GM23338 (cell line): ENCODE results near the gene UBR2. TPM values are rescaled to one million over a fixed set of nuclear protein-coding genes. Genes with fewer than 3 reads are reported as not detected.

ENCODE experiments used
- ATAC-seq: fragments of 200-7000 bp; cut with Tn5 transposase; 3 replicates; pipeline ENCODE4 v1.9.1; 2020
- DNase-seq: peaks from one replicate; pipeline ENCODE4 v3.0.0-alpha.2; 2015; ENCODE audit warnings: low spot score
- H2AFZ ChIP-seq: fragments of 200-600 bp; sonication (generic); 2 replicates; pipeline ENCODE4 v1.8.0; 2016; ENCODE audit warnings: antibody characterized with exemption, mild to moderate bottlenecking, moderate library complexity
- H3F3A ChIP-seq: fragments of 200-600 bp; sonication (generic); replicated peaks from 2 replicates; pipeline ENCODE4 v1.8.0; 2017; ENCODE audit warnings: antibody characterized with exemption, mixed run types, low read depth
- H3K27ac ChIP-seq: fragments of 200-600 bp; sonication (generic); 2 replicates; pipeline ENCODE4 v1.6.1; 2016; ENCODE audit warnings: low read depth
- H3K27me3 ChIP-seq: fragments of 200-600 bp; sonication (generic); 2 replicates; pipeline ENCODE4 v1.8.0; 2016; ENCODE audit warnings: mild to moderate bottlenecking, mixed run types, moderate library complexity; ENCODE audit not compliant: insufficient read depth
- H3K36me3 ChIP-seq: fragments of 200-600 bp; sonication (generic); 2 replicates; pipeline ENCODE4 v1.8.0; 2016; ENCODE audit warnings: mild to moderate bottlenecking; ENCODE audit not compliant: insufficient read depth
- H3K4me1 ChIP-seq: fragments of 200-600 bp; sonication (generic); 2 replicates; pipeline ENCODE4 v1.8.0; 2016; ENCODE audit warnings: mild to moderate bottlenecking, moderate library complexity; ENCODE audit not compliant: insufficient read depth
- H3K4me2 ChIP-seq: fragments of 200-600 bp; sonication (generic); 2 replicates; pipeline ENCODE4 v1.7.1; 2017; ENCODE audit warnings: mixed run types
- H3K4me3 ChIP-seq: fragments of 200-600 bp; sonication (generic); 2 replicates; pipeline ENCODE4 v1.6.1; 2016; ENCODE audit warnings: mixed run types
- H3K79me2 ChIP-seq: fragments of 200-600 bp; sonication (generic); replicated peaks from 2 replicates; pipeline ENCODE4 v1.8.0; 2017; ENCODE audit warnings: mild to moderate bottlenecking; ENCODE audit not compliant: insufficient read depth
- H3K9me2 ChIP-seq: fragments of 200-600 bp; sonication (generic); 2 replicates; pipeline ENCODE4 v1.8.0; 2017; ENCODE audit not compliant: insufficient read depth
- H4K20me1 ChIP-seq: fragments of 200-600 bp; sonication (generic); replicated peaks from 2 replicates; pipeline ENCODE4 v1.8.0; 2017; ENCODE audit warnings: mild to moderate bottlenecking; ENCODE audit not compliant: insufficient read depth
- H3K27ac Mint-ChIP-seq: 2 replicates; pipeline ENCODE4 v1.8.0; 2020; ENCODE audit warnings: inconsistent platforms, mild to moderate bottlenecking, moderate library complexity, mixed read lengths
- H3K27me3 Mint-ChIP-seq: 3 replicates; pipeline ENCODE4 v1.8.0; 2022; ENCODE audit warnings: low read depth, mild to moderate bottlenecking, moderate library complexity, mixed read lengths, inconsistent platforms; ENCODE audit not compliant: insufficient read depth, poor library complexity
- H3K36me3 Mint-ChIP-seq: 3 replicates; pipeline ENCODE4 v1.8.0; 2021; ENCODE audit warnings: low read depth, mild to moderate bottlenecking, inconsistent platforms, moderate library complexity, mixed read lengths
- H3K4me1 Mint-ChIP-seq: 3 replicates; pipeline ENCODE4 v1.8.0; 2020; ENCODE audit warnings: mild to moderate bottlenecking, inconsistent platforms, mixed read lengths
- H3K4me3 Mint-ChIP-seq: 3 replicates; pipeline ENCODE4 v1.8.0; 2021; ENCODE audit warnings: moderate library complexity, mild to moderate bottlenecking, inconsistent platforms, mixed read lengths
- H3K9me3 Mint-ChIP-seq: 3 replicates; pipeline ENCODE4 v1.8.0; 2020; ENCODE audit warnings: moderate library complexity, mild to moderate bottlenecking, inconsistent platforms, mixed read lengths
- CTCF ChIP-seq, 2 experiments: fragments of 200-600 bp in 1 of 2; sonication (generic) in 1 of 2; conservative IDR thresholded peaks; 2 replicates each; pipeline versions ENCODE4 v1.5.1 to v1.6.1; 2016 to 2017; ENCODE audit warnings: antibody characterized with exemption in 2 of 2, low read depth in 2 of 2, mild to moderate bottlenecking in 2 of 2, moderate library complexity in 1 of 2
- JUNB ChIP-seq: IDR thresholded peaks from one replicate; pipeline ENCODE4 v1.6.1; 2016; ENCODE audit warnings: antibody characterized with exemption; ENCODE audit not compliant: unreplicated experiment
- STAT1 ChIP-seq: IDR thresholded peaks from one replicate; pipeline ENCODE4 v1.6.1; 2016; ENCODE audit warnings: antibody characterized with exemption; ENCODE audit not compliant: unreplicated experiment
- ZNF462 ChIP-seq: fragments of 250-450 bp; sonication (Bioruptor Pico); IDR thresholded peaks from 2 replicates; pipeline ENCODE4 v1.5.0; 2020; ENCODE audit warnings: mild to moderate bottlenecking, moderate library complexity
- polyA plus RNA-seq: library from polyadenylated mRNA; unstranded; fragments of >200 nt; fragmentation: Nextera tagmentation; extraction: Ambion mirVana; gene quantifications from 2 replicates; pipeline ENCODE4 v1.2.1, GENCODE V29; 2016
- total RNA-seq: library from RNA; depleted of rRNA; stranded (reverse); fragments of >200 nt; shearing (Covaris generic); gene quantifications from 2 replicates; pipeline ENCODE4 v1.2.3, GENCODE V29; 2014

The UBR2 gene
- total and polyA plus RNA-seq, 2 experiments from 2014 or later = 6.7 to 21.2 TPM

- no peak for TF ChIP-seq ZNF462 (CRISPR knock-in tag)
Observed at GRCh38 chr6:42740725-42741124, 176.9 kb downstream of the UBR2 start (continued).

- H3K4me3 Mint-ChIP-seq = no peak overlapping the region
- H3K27ac ChIP-seq = no peak overlapping the region
- no peak for ATAC-seq
- TF ChIP-seq CTCF (conservative IDR thresholded peaks at IDR 0.05; ENCODE audit: low read depth in 2 of 2) = no peak
- TF ChIP-seq STAT1 = no peak
- TF ChIP-seq JUNB = no peak
- no peak for TF ChIP-seq ZNF462 (CRISPR knock-in tag)
Observed at GRCh38 chr6:42742116-42742894, 178.5 kb downstream of the UBR2 start.

More at GRCh38 chr6:42742116-42742894, 178.5 kb downstream of the UBR2 start:
- H3K27ac Mint-ChIP-seq = no peak overlapping the region
- Histone ChIP-seq H3K4me2 (no peak overlapping the region), H3K9me2 (no peaks in the 10 kb centered on the region), H3K79me2 (peaks cover 25% of the 10 kb centered on the region), H4K20me1 (peaks cover 11% of the 10 kb centered on the region; the same call in 1 of the 2 replicates), H3K4me1 (no peaks in the 10 kb centered on the region), H3K36me3 (no peaks in the 10 kb centered on the region), H2AFZ (no peak overlapping the region), H3K27me3 (no peaks in the 10 kb centered on the region), H3K4me3 (no peak overlapping the region), H3F3A (peaks cover 9% of the 10 kb centered on the region; the same call in 1 of the 2 replicates)
- DNase-seq = no peak
- peaks cover 7% of the 10 kb centered on the region for H3K27me3 Mint-ChIP-seq
- H3K9me3 Mint-ChIP-seq = no peaks in the 10 kb centered on the region; the same call in 2 of the 3 replicates
- peaks cover 5% of the 10 kb centered on the region for H3K36me3 Mint-ChIP-seq
- H3K4me1 Mint-ChIP-seq = peaks cover 7% of the 10 kb centered on the region
